Activated B cell treated with CpG ODN at 0.5 μM for 24 hours (primary cell): ENCODE data around the gene SIPA1L3. TPM values are rescaled to one million over a fixed set of nuclear protein-coding genes. Genes with fewer than 3 reads are reported as not detected.

Source experiments
- ATAC-seq: fragments of 200-7000 bp; cut with Tn5 transposase; one replicate; pipeline ENCODE4 v1.10.0; 2021; ENCODE audit warnings: low read depth, mild to moderate bottlenecking, moderate library complexity
- CTCF ChIA-PET: fragments of 350-600 bp; sonication (Branson Sonifier 250); formaldehyde crosslinking; loops from one replicate; lab custom pipeline; 2021; ENCODE audit warnings: antibody characterized with exemption; lab: Charles Lee
- POLR2A ChIA-PET: fragments of 350-600 bp; sonication (Branson Sonifier 250); formaldehyde crosslinking; loops from one replicate; lab custom pipeline; 2021; ENCODE audit warnings: antibody characterized with exemption; lab: Charles Lee
- DNase-seq: peaks from one replicate; pipeline ENCODE4 v3.0.0; 2022
- H3K27ac Mint-ChIP-seq: one replicate; pipeline ENCODE4 v1.8.0; 2020; ENCODE audit warnings: mixed read lengths
- H3K27me3 Mint-ChIP-seq: one replicate; pipeline ENCODE4 v1.8.0; 2021; ENCODE audit warnings: mixed read lengths
- H3K36me3 Mint-ChIP-seq: one replicate; pipeline ENCODE4 v1.8.0; 2021; ENCODE audit warnings: low read depth, mixed read lengths
- H3K4me1 Mint-ChIP-seq: one replicate; pipeline ENCODE4 v1.8.0; 2021; ENCODE audit warnings: mixed read lengths
- H3K4me3 Mint-ChIP-seq: one replicate; pipeline ENCODE4 v1.8.0; 2020; ENCODE audit warnings: mild to moderate bottlenecking, mixed read lengths
- H3K9me3 Mint-ChIP-seq: one replicate; pipeline ENCODE4 v1.8.0; 2020; ENCODE audit warnings: mixed read lengths
- intact Hi-C: fragments of 100-400 bp; cut with micrococcal nuclease; formaldehyde crosslinking; loops from one replicate; pipeline ENCODE4 v1.15.1; 2024
- total RNA-seq: library from RNA; stranded (reverse); gene quantifications from 2 replicates; pipeline ENCODE4 v1.2.3, GENCODE V29; 2022
- TF ChIP-seq, protein P1 (sequence below): fragments of 200-600 bp; IDR thresholded peaks from one replicate; pipeline ENCODE4 v1.8.0; 2022; ENCODE audit warnings: antibody characterized with exemption, mild to moderate bottlenecking

Gene SIPA1L3
- total RNA-seq, 1 donor from 2014 or later, result 145 TPM

DNA sequence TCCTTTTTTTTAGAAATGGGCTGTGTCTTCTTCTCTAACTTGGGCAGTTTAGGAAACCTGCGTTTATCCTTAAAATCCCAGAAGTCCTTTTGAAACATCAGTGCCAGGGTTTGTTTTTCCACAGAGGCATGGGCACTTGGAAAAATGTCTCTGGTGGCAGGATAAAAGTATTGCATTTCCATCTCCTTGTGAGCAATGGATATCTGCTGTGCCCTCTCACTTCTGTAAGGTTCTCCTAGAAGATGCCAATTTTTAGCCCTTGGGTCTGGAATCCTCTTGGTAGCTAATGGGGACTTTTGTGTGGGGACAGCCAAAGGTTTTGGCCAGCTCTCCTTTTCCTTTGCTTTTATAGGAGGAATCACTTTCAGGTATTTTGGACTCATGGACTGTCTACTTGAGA lies 21.6 kb upstream of the SIPA1L3 start:
- ATAC-seq, result no peak
- POLR2A ChIA-PET, result no interaction called here
- CTCF ChIA-PET, result no interaction called here
- Mint-ChIP-seq H3K4me3 (no peak overlapping the region), H3K9me3 (peaks cover 8% of the 10 kb centered on the region), H3K27me3 (peaks cover under 1% of the 10 kb centered on the region), H3K27ac (no peak overlapping the region), H3K36me3 (peaks cover 3% of the 10 kb centered on the region), H3K4me1 (no peaks in the 10 kb centered on the region)
- intact Hi-C loops, result no loop called here
- DNase-seq, result no peak
- TF ChIP-seq, protein P1, sequence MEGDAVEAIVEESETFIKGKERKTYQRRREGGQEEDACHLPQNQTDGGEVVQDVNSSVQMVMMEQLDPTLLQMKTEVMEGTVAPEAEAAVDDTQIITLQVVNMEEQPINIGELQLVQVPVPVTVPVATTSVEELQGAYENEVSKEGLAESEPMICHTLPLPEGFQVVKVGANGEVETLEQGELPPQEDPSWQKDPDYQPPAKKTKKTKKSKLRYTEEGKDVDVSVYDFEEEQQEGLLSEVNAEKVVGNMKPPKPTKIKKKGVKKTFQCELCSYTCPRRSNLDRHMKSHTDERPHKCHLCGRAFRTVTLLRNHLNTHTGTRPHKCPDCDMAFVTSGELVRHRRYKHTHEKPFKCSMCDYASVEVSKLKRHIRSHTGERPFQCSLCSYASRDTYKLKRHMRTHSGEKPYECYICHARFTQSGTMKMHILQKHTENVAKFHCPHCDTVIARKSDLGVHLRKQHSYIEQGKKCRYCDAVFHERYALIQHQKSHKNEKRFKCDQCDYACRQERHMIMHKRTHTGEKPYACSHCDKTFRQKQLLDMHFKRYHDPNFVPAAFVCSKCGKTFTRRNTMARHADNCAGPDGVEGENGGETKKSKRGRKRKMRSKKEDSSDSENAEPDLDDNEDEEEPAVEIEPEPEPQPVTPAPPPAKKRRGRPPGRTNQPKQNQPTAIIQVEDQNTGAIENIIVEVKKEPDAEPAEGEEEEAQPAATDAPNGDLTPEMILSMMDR, result no peak

GRCh38 chr19:37886571-37886970 lies 20.4 kb upstream of the SIPA1L3 start:
- Mint-ChIP-seq H3K27me3 (peaks cover 4% of the 10 kb centered on the region), H3K4me1 (no peaks in the 10 kb centered on the region), H3K36me3 (peaks cover 3% of the 10 kb centered on the region), H3K9me3 (peaks cover 8% of the 10 kb centered on the region), H3K27ac (no peak overlapping the region), H3K4me3 (no peak overlapping the region)
- no peak for ATAC-seq
- DNase-seq, result no peak
- intact Hi-C loops, result no loop called here
- POLR2A ChIA-PET, result no interaction called here
- TF ChIP-seq, protein P1, result no peak
- CTCF ChIA-PET, result no interaction called here

DNA sequence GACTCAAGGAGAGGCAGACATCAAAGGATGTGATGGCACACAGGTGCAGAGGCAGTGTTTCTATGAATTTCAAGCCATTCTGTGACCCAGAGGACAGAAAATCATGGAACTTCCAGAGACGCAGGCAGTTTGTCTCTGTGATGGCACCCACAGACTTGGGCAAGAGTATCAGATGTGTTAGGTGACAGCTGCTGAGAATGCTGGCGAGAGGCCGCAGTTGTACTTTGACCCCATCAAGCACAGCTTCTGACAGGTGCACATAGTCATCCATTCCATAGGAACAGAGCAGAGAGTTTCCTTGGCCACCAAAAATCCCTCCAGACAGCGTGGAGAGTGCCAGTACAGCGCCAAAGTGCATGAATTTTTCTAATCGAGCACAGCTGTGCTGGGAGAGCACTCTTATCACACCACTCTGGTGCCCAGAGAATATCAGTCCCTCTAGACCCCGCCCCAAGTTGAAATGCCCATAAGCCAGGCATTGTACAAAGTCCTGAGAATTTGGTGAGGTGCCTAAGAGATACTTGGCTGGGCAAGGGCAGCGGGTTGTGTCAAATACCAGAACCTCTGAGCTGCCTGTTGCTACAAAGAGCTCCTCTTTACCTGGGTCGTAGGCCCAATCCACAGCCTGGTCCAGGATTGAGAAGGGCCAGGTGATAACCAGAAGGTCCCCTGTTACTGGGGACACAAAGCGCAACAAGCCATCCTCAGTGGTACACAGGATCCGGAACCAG lies 13.0 kb upstream of the SIPA1L3 start:
- POLR2A ChIA-PET, result no interaction called here

DNA sequence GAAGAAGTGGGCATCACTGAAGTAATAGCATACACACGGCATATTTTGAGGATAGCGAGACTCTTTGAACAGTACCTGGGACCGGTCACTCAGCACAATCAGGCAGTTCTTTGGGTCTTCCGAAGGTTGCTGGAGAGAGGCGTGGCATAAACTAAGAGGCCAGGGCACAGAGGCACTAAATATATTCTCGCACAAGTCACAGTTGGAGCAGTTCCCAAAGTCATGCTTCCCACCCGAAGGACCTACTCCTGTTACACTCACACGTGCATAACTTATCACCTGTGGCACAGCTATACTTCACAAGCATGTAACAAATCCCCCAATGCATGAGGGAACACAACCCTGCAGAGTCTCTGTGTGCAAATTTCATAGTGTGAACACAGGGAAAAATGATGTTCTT lies 10.8 kb upstream of the SIPA1L3 start:
- Mint-ChIP-seq H3K27me3 (peaks cover 21% of the 10 kb centered on the region), H3K27ac (no peak overlapping the region), H3K4me1 (peaks cover 6% of the 10 kb centered on the region), H3K36me3 (no peaks in the 10 kb centered on the region), H3K9me3 (no peaks in the 10 kb centered on the region), H3K4me3 (no peak overlapping the region)
- ChIA-PET CTCF (interaction anchor here (0.7 kb wide), 1 partner anchor 246 kb away, joined by 3 read pairs; no protein-coding TSS in a partner anchor), POLR2A (no interaction called here)
- intact Hi-C loops, result loop anchor here (5.0 kb wide), 1 partner anchor 506 kb away; the partner anchor contains the start of gene FAM98C
- TF ChIP-seq, protein P1, result no peak
- no peak for DNase-seq
- no peak for ATAC-seq

More for the DNA sequence above, 13.0 kb upstream of the SIPA1L3 start:
- DNase-seq (no peak), ATAC-seq (no peak)
- Mint-ChIP-seq H3K4me1 (peaks cover 6% of the 10 kb centered on the region), H3K36me3 (no peaks in the 10 kb centered on the region), H3K4me3 (no peak overlapping the region), H3K9me3 (no peaks in the 10 kb centered on the region), H3K27me3 (peaks cover 25% of the 10 kb centered on the region), H3K27ac (no peak overlapping the region)
- TF ChIP-seq, protein P1, result no peak
- CTCF ChIA-PET, result interaction anchor here (1.7 to 1.8 kb wide), 2 partner anchors 8 to 200 kb away, joined by 4 read pairs; no protein-coding TSS in a partner anchor
- intact Hi-C loops, result no loop called here

DNA sequence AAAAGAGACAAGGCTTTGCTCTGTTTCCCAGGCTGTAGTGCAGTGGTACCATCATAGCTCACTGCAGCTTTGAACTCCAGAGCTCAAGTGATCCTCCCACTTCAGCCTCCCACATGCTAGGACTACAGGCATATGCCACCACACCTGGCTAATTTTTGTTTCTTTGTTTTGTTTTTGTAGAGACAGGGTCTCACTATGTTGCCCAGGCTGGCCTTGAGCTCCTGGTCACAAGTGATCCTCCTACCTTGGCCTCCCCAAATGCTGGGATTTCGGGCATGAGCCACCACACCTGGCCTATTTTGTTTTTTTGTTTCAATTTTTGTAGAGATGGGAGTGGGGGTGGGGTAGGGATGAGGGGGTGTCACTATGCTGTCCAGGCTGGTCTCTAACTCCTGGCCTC lies 7.6 kb upstream of the SIPA1L3 start:
- intact Hi-C loops, result loop anchor here (2.0 to 5.0 kb wide), 3 partner anchors 325 to 503 kb away; partner anchors contain the start of genes DPF1 and FAM98C
- no peaks in the 10 kb centered on the region for H3K9me3 Mint-ChIP-seq
- DNase-seq (no peak), ATAC-seq (no peak)
- H3K27me3 Mint-ChIP-seq, result no peaks in the 10 kb centered on the region
- CTCF ChIA-PET, result interaction anchor here (1.2 to 5.9 kb wide), 8 partner anchors 134 to 503 kb away, joined by 4 to 77 read pairs (median 8); partner anchors contain the start of genes FAM98C and PSMD8
- TF ChIP-seq, protein P1, result no peak
- no peaks in the 10 kb centered on the region for H3K36me3 Mint-ChIP-seq
- POLR2A ChIA-PET, result interaction anchor here (0.6 kb wide), 2 partner anchors 167 to 434 kb away, joined by 3 to 8 read pairs; no protein-coding TSS in a partner anchor
- no peak overlapping the region for H3K27ac Mint-ChIP-seq
- H3K4me1 Mint-ChIP-seq, result peaks cover 15% of the 10 kb centered on the region
- H3K4me3 Mint-ChIP-seq, result no peak overlapping the region
